ENCODE data around the gene NUTM2F.

Gene NUTM2F

DNA sequence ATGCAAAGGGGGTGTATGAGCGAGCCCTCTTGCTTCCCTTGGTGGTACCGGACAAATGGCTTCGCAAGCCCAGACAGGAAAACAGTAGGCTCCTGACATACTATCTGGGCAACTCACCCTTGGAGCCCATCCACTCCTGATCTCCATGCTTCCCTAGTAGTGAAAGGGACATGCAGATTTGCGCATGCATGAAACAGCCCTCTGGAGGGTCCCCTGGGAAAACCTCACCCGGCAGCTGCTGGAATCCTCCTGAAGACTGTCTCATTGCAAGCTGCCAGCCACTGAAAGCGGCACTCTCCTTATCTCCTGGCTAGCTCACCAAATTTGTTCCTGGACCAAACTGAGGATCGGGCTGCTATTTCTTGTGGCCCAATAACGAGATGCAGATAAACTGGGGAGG lies 59.2 kb downstream of the NUTM2F start:
- ATAC-seq (ENCODE audit: insufficient read depth, low read depth) = no peak
- peaks cover 14% of the 10 kb centered on the region; the same call in 1 of the 2 replicates for H3K79me2 ChIP-seq (ENCODE audit: insufficient read depth, low read length)
- no peak overlapping the region for H3K27ac ChIP-seq (ENCODE audit: low read length)

More for the DNA sequence above, 59.2 kb downstream of the NUTM2F start:
- TF ChIP-seq EZH2 (IDR thresholded peaks at IDR 0.05; ENCODE audit: borderline replicate concordance, low read depth, low read length, severe bottlenecking) = no peak
- TF ChIP-seq, protein P1, sequence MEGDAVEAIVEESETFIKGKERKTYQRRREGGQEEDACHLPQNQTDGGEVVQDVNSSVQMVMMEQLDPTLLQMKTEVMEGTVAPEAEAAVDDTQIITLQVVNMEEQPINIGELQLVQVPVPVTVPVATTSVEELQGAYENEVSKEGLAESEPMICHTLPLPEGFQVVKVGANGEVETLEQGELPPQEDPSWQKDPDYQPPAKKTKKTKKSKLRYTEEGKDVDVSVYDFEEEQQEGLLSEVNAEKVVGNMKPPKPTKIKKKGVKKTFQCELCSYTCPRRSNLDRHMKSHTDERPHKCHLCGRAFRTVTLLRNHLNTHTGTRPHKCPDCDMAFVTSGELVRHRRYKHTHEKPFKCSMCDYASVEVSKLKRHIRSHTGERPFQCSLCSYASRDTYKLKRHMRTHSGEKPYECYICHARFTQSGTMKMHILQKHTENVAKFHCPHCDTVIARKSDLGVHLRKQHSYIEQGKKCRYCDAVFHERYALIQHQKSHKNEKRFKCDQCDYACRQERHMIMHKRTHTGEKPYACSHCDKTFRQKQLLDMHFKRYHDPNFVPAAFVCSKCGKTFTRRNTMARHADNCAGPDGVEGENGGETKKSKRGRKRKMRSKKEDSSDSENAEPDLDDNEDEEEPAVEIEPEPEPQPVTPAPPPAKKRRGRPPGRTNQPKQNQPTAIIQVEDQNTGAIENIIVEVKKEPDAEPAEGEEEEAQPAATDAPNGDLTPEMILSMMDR (IDR thresholded peaks at IDR 0.05; ENCODE audit: borderline replicate concordance, extremely low read depth, low read length, poor library complexity, severe bottlenecking) = no peak
- Histone ChIP-seq H2AFZ (ENCODE audit: low read depth, low read length) (no peak overlapping the region), H3K9ac (ENCODE audit: low read depth, low read length) (no peak overlapping the region), H3K9me3 (ENCODE audit: insufficient read depth, low read length, severe bottlenecking) (peaks cover 16% of the 10 kb centered on the region), H3K4me2 (ENCODE audit: insufficient read depth, low read length) (no peak overlapping the region), H3K27me3 (ENCODE audit: insufficient read depth, low read length, poor library complexity) (no peaks in the 10 kb centered on the region), H3K4me3 (ENCODE audit: low read depth in 1 of 2, low read length in 2 of 2) (no peak overlapping the region), H4K20me1 (ENCODE audit: insufficient read depth, low read length) (no peaks in the 10 kb centered on the region), H3K4me1 (ENCODE audit: insufficient read depth, low read length) (no peaks in the 10 kb centered on the region), H3K36me3 (ENCODE audit: insufficient read depth, low read length) (no peaks in the 10 kb centered on the region; the same call in none of the 2 replicates)
- DNase-seq = no peak
